ENCODE data around the gene SPTLC3. TPM values are rescaled to one million over a fixed set of nuclear protein-coding genes. Genes with fewer than 3 reads are reported as not detected.

Gene SPTLC3
- total RNA-seq, 2 donors from 2014 or later: 5.3 to 18.4 TPM

- H3K4me1 ChIP-seq: no peaks in the 10 kb centered on the region
- TF ChIP-seq, protein P1, sequence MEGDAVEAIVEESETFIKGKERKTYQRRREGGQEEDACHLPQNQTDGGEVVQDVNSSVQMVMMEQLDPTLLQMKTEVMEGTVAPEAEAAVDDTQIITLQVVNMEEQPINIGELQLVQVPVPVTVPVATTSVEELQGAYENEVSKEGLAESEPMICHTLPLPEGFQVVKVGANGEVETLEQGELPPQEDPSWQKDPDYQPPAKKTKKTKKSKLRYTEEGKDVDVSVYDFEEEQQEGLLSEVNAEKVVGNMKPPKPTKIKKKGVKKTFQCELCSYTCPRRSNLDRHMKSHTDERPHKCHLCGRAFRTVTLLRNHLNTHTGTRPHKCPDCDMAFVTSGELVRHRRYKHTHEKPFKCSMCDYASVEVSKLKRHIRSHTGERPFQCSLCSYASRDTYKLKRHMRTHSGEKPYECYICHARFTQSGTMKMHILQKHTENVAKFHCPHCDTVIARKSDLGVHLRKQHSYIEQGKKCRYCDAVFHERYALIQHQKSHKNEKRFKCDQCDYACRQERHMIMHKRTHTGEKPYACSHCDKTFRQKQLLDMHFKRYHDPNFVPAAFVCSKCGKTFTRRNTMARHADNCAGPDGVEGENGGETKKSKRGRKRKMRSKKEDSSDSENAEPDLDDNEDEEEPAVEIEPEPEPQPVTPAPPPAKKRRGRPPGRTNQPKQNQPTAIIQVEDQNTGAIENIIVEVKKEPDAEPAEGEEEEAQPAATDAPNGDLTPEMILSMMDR (IDR thresholded peaks at IDR 0.05): no peak
- TF ChIP-seq POLR2A (IDR thresholded peaks at IDR 0.05): no peak
- no peak overlapping the region for H3K4me3 ChIP-seq
- ATAC-seq (no peak), DNase-seq (no peak)
- H3K27me3 ChIP-seq: no peaks in the 10 kb centered on the region
- H3K36me3 ChIP-seq (replicated peaks in 1 of 2; ENCODE audit: insufficient read depth in 1 of 2, low read depth in 2 of 2): no peaks in the 10 kb centered on the region
- H3K9me3 ChIP-seq: no peaks in the 10 kb centered on the region
- 61 to 66% methylated on average over 5 of the region's 5 CpGs for WGBS, 2 donors
- no peak overlapping the region for H3K27ac ChIP-seq
- intact Hi-C loops (cut with DNase I): no loop called here
These were observed 204.0 kb downstream of the SPTLC3 start for GRCh38 chr20:13212750-13213149.

- no peak for ATAC-seq
- Histone ChIP-seq H3K27ac (no peak overlapping the region), H3K4me1 (no peaks in the 10 kb centered on the region), H3K27me3 (no peaks in the 10 kb centered on the region), H3K9me3 (no peaks in the 10 kb centered on the region), H3K36me3 (replicated peaks in 1 of 2; ENCODE audit: insufficient read depth in 1 of 2, low read depth in 2 of 2) (no peaks in the 10 kb centered on the region), H3K4me3 (no peak overlapping the region)
- TF ChIP-seq POLR2A (IDR thresholded peaks at IDR 0.05): no peak
- TF ChIP-seq, protein P1 (IDR thresholded peaks at IDR 0.05): no peak
- no peak for DNase-seq
- 88 to 92% methylated on average over 1 of the region's 1 CpG for WGBS, 2 donors
- intact Hi-C loops (cut with DNase I): no loop called here
These were observed 204.6 kb downstream of the SPTLC3 start for GRCh38 chr20:13213335-13213734.

- TF ChIP-seq, protein P1 (IDR thresholded peaks at IDR 0.05): no peak
- no peak for TF ChIP-seq POLR2A (IDR thresholded peaks at IDR 0.05)
- peaks cover 16% of the 10 kb centered on the region for H3K4me1 ChIP-seq
- no peak overlapping the region for H3K27ac ChIP-seq
- WGBS, 2 donors: 29 to 47% methylated on average over 1 of the region's 1 CpG
- H3K36me3 ChIP-seq (replicated peaks in 1 of 2; ENCODE audit: insufficient read depth in 1 of 2, low read depth in 2 of 2): no peaks in the 10 kb centered on the region
- DNase-seq (no peak), ATAC-seq (no peak)
- H3K9me3 ChIP-seq: no peaks in the 10 kb centered on the region
- intact Hi-C loops (cut with DNase I): no loop called here
- H3K4me3 ChIP-seq: no peak overlapping the region
- no peaks in the 10 kb centered on the region for H3K27me3 ChIP-seq
These were observed 207.8 kb downstream of the SPTLC3 start for GRCh38 chr20:13216533-13216932.

Other genes with a start within 250 kb of the SPTLC3 start
- gene ISM1, start 212.3 kb downstream of the SPTLC3 start, total RNA-seq: 1 to 10 TPM; 2.6 to 3.1 TPM